ENCODE results near the gene KLF18. TPM values are rescaled to one million over a fixed set of nuclear protein-coding genes. Genes with fewer than 3 reads are reported as not detected.

Gene KLF18
- total and polyA plus RNA-seq, 10 donors: not detected

DNA sequence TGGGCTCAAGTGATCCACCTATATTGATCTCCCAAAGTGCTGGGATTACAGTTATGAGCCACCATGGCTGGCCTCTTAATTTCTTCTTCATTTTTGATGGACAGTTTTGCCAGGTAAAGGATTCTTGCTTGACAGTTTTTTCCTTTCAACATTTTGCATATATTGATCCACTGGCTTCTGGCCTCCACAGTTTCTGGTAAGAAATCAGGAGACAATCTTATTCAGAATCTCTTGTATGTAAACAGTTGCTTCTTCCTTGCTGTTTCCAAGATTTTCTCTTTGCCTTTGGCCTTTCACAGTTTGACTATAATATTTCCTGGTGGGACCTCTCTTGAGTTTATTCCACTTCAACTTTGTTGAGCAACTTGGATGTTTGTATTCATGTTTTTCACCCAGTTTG lies 20.1 kb upstream of the KLF18 start:
- Histone ChIP-seq H3K4me1 (no peaks in the 10 kb centered on the region), H3K27me3 (replicated peaks in 1 of 7) (no peaks in the 10 kb centered on the region), H3K4me3 (no peak overlapping the region), H3K27ac (no peak overlapping the region), H3K9me3 (peaks cover 0 to 15% (median 7%) of the 10 kb centered on the region in 8 donors), H3K36me3 (no peaks in the 10 kb centered on the region)
- intact Hi-C loops (cut with DNase I; ENCODE audit: low total_unique reads): no loop called here
- no peak for DNase-seq
- TF ChIP-seq CTCF (IDR thresholded peaks at IDR 0.05 in 8 of 11, conservative IDR thresholded peaks at IDR 0.05 in 3 of 11) (no peak), POLR2AphosphoS5 (IDR thresholded peaks at IDR 0.05) (no peak), POLR2A (IDR thresholded peaks at IDR 0.05) (no peak)

- no peaks in the 10 kb centered on the region for H3K4me1 ChIP-seq
- intact Hi-C loops (cut with DNase I; ENCODE audit: low total_unique reads): no loop called here
- no peaks in the 10 kb centered on the region for H3K27me3 ChIP-seq (replicated peaks in 1 of 7)
- no peak overlapping the region for H3K27ac ChIP-seq
- H3K4me3 ChIP-seq: no peak overlapping the region
- TF ChIP-seq POLR2AphosphoS5 (IDR thresholded peaks at IDR 0.05): no peak
- TF ChIP-seq CTCF (IDR thresholded peaks at IDR 0.05 in 8 of 11, conservative IDR thresholded peaks at IDR 0.05 in 3 of 11): no peak
- TF ChIP-seq POLR2A (IDR thresholded peaks at IDR 0.05): no peak
- no peaks in the 10 kb centered on the region for H3K36me3 ChIP-seq
- H3K9me3 ChIP-seq: peaks cover 0 to 15% (median 7%) of the 10 kb centered on the region in 8 donors
- DNase-seq: no peak
These were observed 17.4 kb upstream of the KLF18 start for GRCh38 chr1:44158871-44159270.

GRCh38 chr1:44157903-44158302 lies 16.5 kb upstream of the KLF18 start:
- Histone ChIP-seq H3K36me3 (no peaks in the 10 kb centered on the region), H3K27me3 (replicated peaks in 1 of 7) (no peaks in the 10 kb centered on the region), H3K27ac (no peak overlapping the region), H3K4me1 (no peaks in the 10 kb centered on the region), H3K4me3 (no peak overlapping the region), H3K9me3 (peaks cover 0 to 15% (median 7%) of the 10 kb centered on the region in 8 donors)
- intact Hi-C loops (cut with DNase I; ENCODE audit: low total_unique reads): no loop called here
- WGBS, 5 donors: 81 to 95% (median 91%) methylated on average over 1 of the region's 1 CpG
- no peak for DNase-seq
- no peak for TF ChIP-seq POLR2AphosphoS5 (IDR thresholded peaks at IDR 0.05)
- no peak for TF ChIP-seq POLR2A (IDR thresholded peaks at IDR 0.05)
- TF ChIP-seq CTCF (IDR thresholded peaks at IDR 0.05 in 8 of 11, conservative IDR thresholded peaks at IDR 0.05 in 3 of 11): no peak

GRCh38 chr1:44154049-44154448 lies 12.6 kb upstream of the KLF18 start:
- H3K27me3 ChIP-seq (replicated peaks in 1 of 7): peaks cover 0 to 29% (median 0%) of the 10 kb centered on the region in 7 donors
- no peaks in the 10 kb centered on the region for H3K36me3 ChIP-seq
- TF ChIP-seq CTCF (IDR thresholded peaks at IDR 0.05 in 8 of 11, conservative IDR thresholded peaks at IDR 0.05 in 3 of 11) (no peak), POLR2A (IDR thresholded peaks at IDR 0.05) (no peak), POLR2AphosphoS5 (IDR thresholded peaks at IDR 0.05) (no peak)
- intact Hi-C loops (cut with DNase I; ENCODE audit: low total_unique reads): no loop called here
- H3K9me3 ChIP-seq: no peaks in the 10 kb centered on the region
- H3K4me1 ChIP-seq: no peaks in the 10 kb centered on the region
- no peak for DNase-seq
- H3K4me3 ChIP-seq: no peak overlapping the region
- H3K27ac ChIP-seq: no peak overlapping the region
- 88 to 94% (median 91%) methylated on average over 3 of the region's 3 CpGs for WGBS, 5 donors
